Large intestine (tissue), 3 donors: ENCODE measurements around the gene PRR14L. TPM values are rescaled to one million over a fixed set of nuclear protein-coding genes. Genes with fewer than 3 reads are reported as not detected.
"Not testable (repeated sequence)": the region's sequence is repeated elsewhere in the genome, so short reads cannot be mapped to it uniquely, and the experiment has no call there.

Source experiments
- DNase-seq, 2 donors: peaks; one replicate each; pipeline versions ENCODE4 v3.0.0 to v3.0.0-alpha.2; 2013
- H3K27ac ChIP-seq: one replicate; pipeline ENCODE4 v1.5.1; 2013; ENCODE audit warnings: low read length
- H3K27me3 ChIP-seq: 2 replicates; pipeline ENCODE4 v1.6.1; 2013; ENCODE audit warnings: low read length; ENCODE audit not compliant: control insufficient read depth, insufficient read depth
- H3K36me3 ChIP-seq: 2 replicates; pipeline ENCODE4 v1.6.1; 2013; ENCODE audit warnings: low read length; ENCODE audit not compliant: control insufficient read depth, insufficient read depth
- H3K4me1 ChIP-seq: one replicate; pipeline ENCODE4 v1.6.1; 2013; ENCODE audit warnings: low read length; ENCODE audit not compliant: control insufficient read depth, insufficient read depth
- H3K4me3 ChIP-seq: one replicate; pipeline ENCODE4 v1.5.1; 2013; ENCODE audit warnings: low read length
- H3K9me3 ChIP-seq: one replicate; pipeline ENCODE4 v1.6.1; 2013; ENCODE audit warnings: mild to moderate bottlenecking, low read depth, low read length, moderate library complexity; ENCODE audit not compliant: control insufficient read depth
- WGBS: methylation state at CpG from one replicate; pipeline ENCODE4 v1.1.5; 2013; ENCODE audit warnings: low lambda C conversion rate; ENCODE audit not compliant: insufficient coverage; 5-methylcytosine and 5-hydroxymethylcytosine counted together
- polyA plus RNA-seq: library from polyadenylated mRNA; unstranded; fragments of 120-200 nt; gene quantifications from one replicate; pipeline ENCODE4 v1.2.1, GENCODE V29; 2013

Gene PRR14L
- polyA plus RNA-seq, 1 donor: 23.9 TPM

GRCh38 chr22:31683181-31684105 is 66.5 kb downstream of the PRR14L start:
- no CpG with 5 or more reads among the region's 13 CpGs for WGBS
- Histone ChIP-seq H3K4me3 (no peak overlapping the region), H3K9me3 (no peaks in the 10 kb centered on the region), H3K36me3 (peaks cover 42% of the 10 kb centered on the region), H3K27ac (no peak overlapping the region), H3K27me3 (no peaks in the 10 kb centered on the region), H3K4me1 (no peaks in the 10 kb centered on the region)
- no peak for DNase-seq

- Histone ChIP-seq H3K36me3 (peaks cover 39% of the 10 kb centered on the region), H3K27me3 (no peaks in the 10 kb centered on the region), H3K4me3 (no peak overlapping the region), H3K9me3 (no peaks in the 10 kb centered on the region), H3K4me1 (no peaks in the 10 kb centered on the region), H3K27ac (no peak overlapping the region)
- no CpG with 5 or more reads among the region's 7 CpGs for WGBS
- DNase-seq: no peak
Measured at GRCh38 chr22:31682751-31683150, 67.2 kb downstream of the PRR14L start.

DNA sequence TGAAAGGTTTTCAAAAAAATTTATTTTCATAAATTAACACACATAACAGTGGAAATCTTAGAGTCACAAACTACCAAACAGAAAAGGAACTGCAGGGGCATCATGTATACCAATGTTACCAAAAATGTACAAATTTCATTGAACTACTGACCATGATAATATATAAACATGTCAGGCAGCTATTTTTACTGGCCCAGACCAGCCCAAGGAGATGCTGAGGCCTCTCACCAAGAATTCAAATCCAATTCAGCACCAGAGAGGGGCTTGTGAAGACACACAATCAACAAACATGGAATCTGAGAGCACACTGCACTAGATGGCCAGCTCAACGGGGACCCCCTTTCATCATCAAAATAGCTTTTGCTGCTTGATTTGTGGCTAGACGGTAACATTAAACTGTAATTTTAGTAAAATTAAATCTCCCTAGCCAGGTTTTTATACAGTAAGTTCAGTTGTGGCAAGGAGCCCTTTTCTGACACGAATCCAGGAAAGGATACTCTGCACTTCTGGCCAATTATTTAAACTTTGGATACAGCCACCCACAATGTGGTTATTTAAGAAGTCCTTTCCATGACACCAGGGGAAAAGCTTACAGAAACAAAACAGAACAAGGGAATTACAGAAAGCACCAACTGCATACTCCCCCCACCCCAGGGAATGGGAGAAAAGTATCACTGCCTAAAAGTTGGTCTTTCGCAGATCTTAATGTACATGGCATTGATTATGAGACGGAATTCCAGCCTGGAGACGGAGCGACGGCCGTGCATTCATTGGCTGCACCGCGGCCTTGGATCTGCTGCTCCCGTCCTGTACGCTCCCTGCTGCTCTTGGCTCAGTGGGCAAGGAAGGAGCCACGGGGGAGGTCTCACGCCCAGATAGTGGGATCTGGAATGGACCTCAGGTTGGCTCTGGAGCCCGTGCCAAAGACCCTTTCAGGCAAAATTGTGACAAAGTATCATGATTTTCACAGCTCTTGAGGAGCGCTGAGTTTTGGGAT is 68.3 kb downstream of the PRR14L start:
- H3K27ac ChIP-seq: no peak overlapping the region
- H3K27me3 ChIP-seq: no peaks in the 10 kb centered on the region
- H3K4me3 ChIP-seq: no peak overlapping the region
- no peak for DNase-seq
- H3K9me3 ChIP-seq: no peaks in the 10 kb centered on the region
- H3K4me1 ChIP-seq: no peaks in the 10 kb centered on the region
- WGBS: no CpG with 5 or more reads among the region's 17 CpGs
- H3K36me3 ChIP-seq: peaks cover 37% of the 10 kb centered on the region

DNA sequence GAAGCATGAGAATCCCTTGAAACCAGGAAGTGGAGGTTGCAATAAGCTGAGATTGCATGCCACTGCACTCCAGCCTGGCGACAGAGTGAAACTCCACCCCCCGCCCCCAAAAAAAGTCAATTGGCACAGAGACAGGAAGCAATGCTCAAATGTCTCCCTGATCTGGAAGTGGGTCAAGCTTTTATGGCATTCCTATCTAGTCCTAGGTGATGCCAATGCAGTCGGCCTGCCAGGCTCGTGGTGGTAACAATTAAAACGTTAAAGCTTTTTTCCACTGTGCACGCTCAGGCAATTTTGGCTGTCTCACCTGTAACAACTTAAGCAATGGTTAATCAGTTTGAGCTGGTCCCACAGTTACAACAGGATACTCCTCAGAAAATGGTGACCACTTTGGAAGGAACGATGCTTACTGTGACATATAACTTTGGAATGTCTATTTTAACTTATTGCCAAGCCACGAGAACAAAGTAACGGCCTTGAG is 69.0 kb downstream of the PRR14L start:
- H3K36me3 ChIP-seq: peaks cover 32% of the 10 kb centered on the region
- DNase-seq: no peak
- H3K4me3 ChIP-seq: no peak overlapping the region
- 92% methylated on average over 2 of the region's 9 CpGs for WGBS
- no peaks in the 10 kb centered on the region for H3K27me3 ChIP-seq
- no peaks in the 10 kb centered on the region for H3K4me1 ChIP-seq
- no peaks in the 10 kb centered on the region for H3K9me3 ChIP-seq
- H3K27ac ChIP-seq: no peak overlapping the region

- no peak overlapping the region for H3K27ac ChIP-seq
- no peaks in the 10 kb centered on the region for H3K9me3 ChIP-seq
- H3K4me1 ChIP-seq: no peaks in the 10 kb centered on the region
- H3K36me3 ChIP-seq: peaks cover 14% of the 10 kb centered on the region
- no peak overlapping the region for H3K4me3 ChIP-seq
- no CpG with 5 or more reads among the region's 7 CpGs for WGBS
- H3K27me3 ChIP-seq: no peaks in the 10 kb centered on the region
- DNase-seq: no peak
Measured at GRCh38 chr22:31678748-31679147, 71.2 kb downstream of the PRR14L start.

DNA sequence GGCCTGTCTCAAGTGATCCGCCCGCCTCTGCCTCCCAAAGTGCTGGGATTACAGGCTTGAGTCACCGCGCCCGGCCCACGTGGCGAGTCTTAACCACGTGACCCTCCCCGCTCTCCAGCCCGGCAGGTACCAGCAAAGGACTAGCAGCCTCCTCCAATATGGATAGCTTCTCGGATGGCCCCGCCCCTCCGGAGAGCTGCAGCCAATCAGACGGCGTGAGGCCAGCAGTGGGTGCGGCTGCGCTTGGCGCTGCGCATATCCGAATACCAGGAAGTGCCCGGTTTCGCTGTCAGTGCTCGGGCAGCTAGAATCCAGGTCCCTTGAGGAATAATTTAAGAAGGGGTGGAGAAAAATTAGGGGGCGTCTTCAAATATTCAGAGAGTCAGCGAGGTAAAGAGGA is 73.2 kb downstream of the PRR14L start:
- DNase-seq: peak; percentile 95 to 97

GRCh38 chr22:31674219-31674618 is 75.7 kb downstream of the PRR14L start:
- not testable (repeated sequence) for H3K27ac ChIP-seq, H3K27me3 ChIP-seq, H3K36me3 ChIP-seq, DNase-seq, H3K4me3 ChIP-seq, H3K4me1 ChIP-seq, H3K9me3 ChIP-seq
- 94% methylated on average over 2 of the region's 5 CpGs for WGBS

More for the DNA sequence above, 73.2 kb downstream of the PRR14L start:
- WGBS: no CpG with 5 or more reads among the region's 25 CpGs
- Histone ChIP-seq H3K4me1 (no peaks in the 10 kb centered on the region), H3K4me3 (peak overlapping the region; percentile 57), H3K36me3 (no peaks in the 10 kb centered on the region), H3K27me3 (no peaks in the 10 kb centered on the region), H3K27ac (peak overlapping the region; percentile 44), H3K9me3 (no peaks in the 10 kb centered on the region)

GRCh38 chr22:31668849-31669248 is 81.1 kb downstream of the PRR14L start:
- H3K9me3 ChIP-seq, H3K27ac ChIP-seq, H3K4me3 ChIP-seq, DNase-seq, H3K4me1 ChIP-seq, H3K36me3 ChIP-seq, H3K27me3 ChIP-seq: not testable (repeated sequence)
- no CpG with 5 or more reads among the region's 4 CpGs for WGBS

DNA sequence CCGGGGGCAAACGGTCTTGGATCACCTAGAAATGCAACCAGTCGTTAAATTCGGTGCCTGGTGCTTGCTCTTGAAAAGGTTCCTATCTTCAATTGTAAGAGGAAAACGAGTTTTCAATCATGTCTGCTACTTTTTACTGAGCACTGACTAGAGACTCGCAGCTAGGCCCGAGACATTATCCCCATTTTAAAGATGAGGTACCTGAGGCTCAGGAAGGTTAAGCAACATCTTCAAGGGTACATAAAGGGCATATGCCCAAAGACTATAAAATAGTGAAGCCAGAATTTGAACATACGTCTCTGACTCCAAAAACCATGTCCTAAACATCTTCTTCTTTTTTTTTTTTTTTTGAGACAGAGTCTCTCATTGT is 87.3 kb downstream of the PRR14L start:
- peak overlapping the region; percentile 87 for H3K27ac ChIP-seq
- WGBS: no CpG with 5 or more reads among the region's 8 CpGs
- no peak for DNase-seq

More for the DNA sequence above, 87.3 kb downstream of the PRR14L start:
- Histone ChIP-seq H3K36me3 (no peaks in the 10 kb centered on the region), H3K4me3 (peak overlapping the region; percentile 50), H3K27me3 (no peaks in the 10 kb centered on the region), H3K9me3 (no peaks in the 10 kb centered on the region), H3K4me1 (peaks cover 12% of the 10 kb centered on the region)
